SK-N-SH (cell line): ENCODE measurements around the gene DNASE2. TPM values are rescaled to one million over a fixed set of nuclear protein-coding genes. Genes with fewer than 3 reads are reported as not detected.

Source experiments
- CTCF ChIA-PET: fragments of 300-600, 350-600 bp; formaldehyde crosslinking; extraction: SDS; loops from one replicate; lab custom pipeline; 2021; lab: Yijun Ruan, JAX
- POLR2A ChIA-PET: fragments of 350-600 bp; sonication (Branson Sonifier 250); formaldehyde crosslinking; extraction: SDS; loops from one replicate; lab custom pipeline; 2020; ENCODE audit warnings: antibody characterized with exemption, inconsistent platforms; lab: Yijun Ruan, JAX
- DNase-seq: peaks from one replicate; pipeline ENCODE4 v3.0.0; 2012
- H2AFZ ChIP-seq: fragments of 200-600 bp; sonication (generic); 2 replicates; pipeline ENCODE4 v1.8.1; 2016; ENCODE audit warnings: antibody characterized with exemption, mild to moderate bottlenecking, low read depth
- H3F3A ChIP-seq: fragments of 200-600 bp; sonication (generic); replicated peaks from 2 replicates; pipeline ENCODE3; 2016; ENCODE audit warnings: antibody characterized with exemption, mild to moderate bottlenecking; ENCODE audit not compliant: insufficient read depth
- H3K27ac ChIP-seq, 2 experiments: fragments of 200-500 bp in 1 of 2; fragments of 200-600 bp in 1 of 2; sonication (Bioruptor generic) in 1 of 2; sonication (generic), shearing (Covaris generic) in 1 of 2; 2 replicates each; pipeline versions ENCODE4 v1.5.1 to v1.6.1; 2014 to 2016; ENCODE audit warnings: low read depth in 2 of 2, inconsistent platforms in 1 of 2, low read length in 1 of 2, mild to moderate bottlenecking in 1 of 2, mixed read lengths in 1 of 2
- H3K27me3 ChIP-seq: fragments of 200-600 bp; sonication (generic), shearing (Covaris generic); 2 replicates; pipeline ENCODE4 v1.6.1; 2016; ENCODE audit warnings: mixed run types; ENCODE audit not compliant: insufficient read depth
- H3K36me3 ChIP-seq, 2 experiments: fragments of 200-500 bp in 1 of 2; fragments of 200-600 bp in 1 of 2; sonication (Bioruptor generic) in 1 of 2; sonication (generic) in 1 of 2; replicated peaks in 1 of 2; 2 replicates each; pipeline versions ENCODE3 to v1.5.1; 2014 to 2016; ENCODE audit warnings: low read length in 1 of 2, mild to moderate bottlenecking in 1 of 2; ENCODE audit not compliant: insufficient read depth in 2 of 2, control insufficient read depth in 1 of 2
- H3K4me1 ChIP-seq, 2 experiments: fragments of 200-500 bp in 1 of 2; fragments of 200-600 bp in 1 of 2; sonication (Bioruptor generic) in 1 of 2; sonication (generic), shearing (Covaris generic) in 1 of 2; 2 replicates each; pipeline versions ENCODE4 v1.5.1 to v1.6.1; 2014 to 2016; ENCODE audit warnings: low read depth in 1 of 2, low read length in 1 of 2, mixed run types in 1 of 2; ENCODE audit not compliant: insufficient read depth in 2 of 2, control insufficient read depth in 1 of 2
- H3K4me2 ChIP-seq: fragments of 200-600 bp; sonication (generic), shearing (Covaris generic); 2 replicates; pipeline ENCODE4 v1.6.1; 2017; ENCODE audit warnings: mixed run types
- H3K4me3 ChIP-seq, 2 experiments: fragments of 200-500 bp in 1 of 2; fragments of 200-600 bp in 1 of 2; sonication (Bioruptor generic) in 1 of 2; sonication (generic), shearing (Covaris generic) in 1 of 2; 2 replicates each; pipeline versions ENCODE4 v1.5.1 to v1.8.1; 2014 to 2016; ENCODE audit warnings: low read depth in 2 of 2, inconsistent platforms in 1 of 2, low read length in 1 of 2, mild to moderate bottlenecking in 1 of 2, mixed read lengths in 1 of 2, moderate library complexity in 1 of 2
- H3K79me2 ChIP-seq: fragments of 200-600 bp; sonication (generic); 2 replicates; pipeline ENCODE4 v1.8.1; 2017; ENCODE audit warnings: mild to moderate bottlenecking; ENCODE audit not compliant: insufficient read depth
- H3K9ac ChIP-seq: fragments of 200-600 bp; sonication (generic); 2 replicates; pipeline ENCODE4 v1.6.1; 2017; ENCODE audit warnings: mixed run types
- H3K9me2 ChIP-seq: fragments of 200-600 bp; sonication (generic); 2 replicates; pipeline ENCODE4 v1.6.1; 2017; ENCODE audit warnings: mixed run types
- H3K9me3 ChIP-seq: fragments of 200-600 bp; sonication (generic); 2 replicates; pipeline ENCODE4 v1.6.1; 2017; ENCODE audit warnings: mixed run types, mild to moderate bottlenecking, moderate library complexity
- H4K20me1 ChIP-seq: fragments of 200-600 bp; sonication (generic); 2 replicates; pipeline ENCODE4 v1.6.1; 2017; ENCODE audit warnings: mild to moderate bottlenecking, mixed run types; ENCODE audit not compliant: insufficient read depth
- CHD2 ChIP-seq: fragments of 150-350 bp; IDR thresholded peaks from 2 replicates; pipeline ENCODE4 v1.6.1; 2018; ENCODE audit warnings: low read length; ENCODE audit not compliant: partially characterized antibody
- EP300 ChIP-seq, 2 experiments: IDR thresholded peaks; 2 replicates each; pipeline versions ENCODE4 v1.4.0 to v1.6.1; 2012; ENCODE audit warnings: borderline replicate concordance in 1 of 2, low read depth in 1 of 2, low read length in 1 of 2
- EZH2phosphoT487 ChIP-seq: fragments of 200-600 bp; sonication (generic); IDR thresholded peaks from 2 replicates; pipeline ENCODE4 v1.6.1; 2017; ENCODE audit warnings: low read depth, mixed run types, mild to moderate bottlenecking, antibody characterized with exemption, moderate library complexity, borderline replicate concordance
- FOSL2 ChIP-seq: IDR thresholded peaks from 2 replicates; pipeline ENCODE4 v1.4.0; 2012; ENCODE audit warnings: low read depth, mild to moderate bottlenecking, moderate library complexity, borderline replicate concordance
- FOXM1 ChIP-seq: IDR thresholded peaks from 2 replicates; pipeline ENCODE4 v1.4.0; 2012; ENCODE audit warnings: low read depth, mild to moderate bottlenecking
- JUND ChIP-seq: IDR thresholded peaks from 2 replicates; pipeline ENCODE4 v1.4.0; 2012
- MXI1 ChIP-seq: IDR thresholded peaks from 2 replicates; pipeline ENCODE4 v1.6.1; 2012; ENCODE audit warnings: mild to moderate bottlenecking, low read depth, low read length, improper control_type of control experiment
- NFIC ChIP-seq: IDR thresholded peaks from 2 replicates; pipeline ENCODE4 v1.4.0; 2012; ENCODE audit warnings: borderline replicate concordance
- NRF1 ChIP-seq: IDR thresholded peaks from 2 replicates; pipeline ENCODE4 v1.6.1; 2012; ENCODE audit warnings: low read depth, mild to moderate bottlenecking, low read length
- POLR2AphosphoS5 ChIP-seq: IDR thresholded peaks from 2 replicates; pipeline ENCODE4 v1.6.1; 2012; ENCODE audit warnings: low read depth, low read length
- RAD21 ChIP-seq: IDR thresholded peaks from 2 replicates; pipeline ENCODE4 v1.6.1; 2012; ENCODE audit warnings: mild to moderate bottlenecking, low read length
- RFX5 ChIP-seq: IDR thresholded peaks from 2 replicates; pipeline ENCODE4 v1.6.1; 2012; ENCODE audit warnings: mild to moderate bottlenecking, improper control_type of control experiment, low read length
- RXRA ChIP-seq: IDR thresholded peaks from 2 replicates; pipeline ENCODE4 v1.4.0; 2012; ENCODE audit warnings: low read depth, mild to moderate bottlenecking, borderline replicate concordance
- SMC3 ChIP-seq: IDR thresholded peaks from 2 replicates; pipeline ENCODE4 v1.6.1; 2012; ENCODE audit warnings: low read depth, low read length, improper control_type of control experiment
- TAF1 ChIP-seq: IDR thresholded peaks from 2 replicates; pipeline ENCODE4 v1.6.1; 2012; ENCODE audit warnings: low read depth, mild to moderate bottlenecking, low read length, moderate library complexity, borderline replicate concordance
- TEAD4 ChIP-seq: IDR thresholded peaks from 2 replicates; pipeline ENCODE4 v1.4.0; 2012; ENCODE audit warnings: mild to moderate bottlenecking, borderline replicate concordance; ENCODE audit not compliant: insufficient read depth
- USF1 ChIP-seq: IDR thresholded peaks from 2 replicates; pipeline ENCODE4 v1.4.0; 2012; ENCODE audit warnings: low read depth, borderline replicate concordance
- ZBTB33 ChIP-seq: IDR thresholded peaks from 2 replicates; pipeline ENCODE4 v1.4.0; 2012; ENCODE audit warnings: low read depth, borderline replicate concordance
- WGBS: methylation state at CpG from one replicate; pipeline ENCODE4 v1.1.6; 2017; ENCODE audit warnings: low lambda C conversion rate; 5-methylcytosine and 5-hydroxymethylcytosine counted together
- polyA plus RNA-seq, 3 experiments: library from polyadenylated mRNA; depleted of rRNA; stranded (reverse); fragments of >200 nt; gene quantifications; 2 replicates each; pipeline ENCODE4 v1.2.3, GENCODE V29; 2012

The DNASE2 gene
- polyA plus RNA-seq, 1 of the 3 experiments (the other 2 are of a cell fraction) = 29.8 TPM

- CTCF ChIA-PET = interaction anchor here (1.0 to 1.9 kb wide), 3 partner anchors 10 to 152 kb away, joined by 3 to 6 read pairs (median 4); no protein-coding TSS in a partner anchor
- H3K4me2 ChIP-seq = no peak overlapping the region
- H2AFZ ChIP-seq = peak overlapping the region; percentile 5; the same call in 1 of the 2 replicates
- H3K9me2 ChIP-seq = no peaks in the 10 kb centered on the region
- peaks cover 5 to 22% of the 10 kb centered on the region in 2 experiments; a peak in 3 of 4 replicates for H3K4me1 ChIP-seq
- H3K27ac ChIP-seq = peak overlapping the region in 1 of 2 experiments; percentile 78; a peak in 2 of 4 replicates
- H3K9me3 ChIP-seq = no peaks in the 10 kb centered on the region
- no peak for TF ChIP-seq EP300 (IDR thresholded peaks at IDR 0.05; ENCODE audit: borderline replicate concordance in 1 of 2, low read depth in 1 of 2, low read length in 1 of 2)
- TF ChIP-seq TEAD4 = no peak
- no peak for TF ChIP-seq NFIC
- TF ChIP-seq JUND = no peak
- no peak for TF ChIP-seq FOXM1
- TF ChIP-seq TAF1 = no peak
- no peak for TF ChIP-seq NRF1
- no peak for TF ChIP-seq ZBTB33
- no peak for TF ChIP-seq EZH2phosphoT487
- TF ChIP-seq RAD21 = no peak
- TF ChIP-seq POLR2AphosphoS5 = no peak
- no peak for TF ChIP-seq CHD2
- TF ChIP-seq USF1 = no peak
- TF ChIP-seq MXI1 = no peak
- TF ChIP-seq SMC3 = no peak
- no peak for TF ChIP-seq RXRA
- TF ChIP-seq RFX5 = no peak
- TF ChIP-seq FOSL2 = no peak
- H3K4me3 ChIP-seq = no peak overlapping the region
- POLR2A ChIA-PET = interaction anchor here (0.7 to 1.7 kb wide), 8 partner anchors 11 to 42 kb away, joined by 3 to 10 read pairs (median 3); partner anchors contain the start of genes GCDH and RAD23A
- DNase-seq = no peak
- no peaks in the 10 kb centered on the region for H3K27me3 ChIP-seq
- no peaks in the 10 kb centered on the region for H4K20me1 ChIP-seq
- no peaks in the 10 kb centered on the region for H3K79me2 ChIP-seq
- 56% methylated on average over 4 of the region's 4 CpGs for WGBS
- no peaks in the 10 kb centered on the region for H3K36me3 ChIP-seq
- no peaks in the 10 kb centered on the region for H3F3A ChIP-seq
- no peak overlapping the region for H3K9ac ChIP-seq
These were observed 31.3 kb upstream of the DNASE2 start for GRCh38 chr19:12912571-12912970.
